ENCODE data around the gene TOP2A. TPM values are rescaled to one million over a fixed set of nuclear protein-coding genes. Genes with fewer than 3 reads are reported as not detected.
A peak's percentile ranks its signal among the peaks of the same experiment; 100 is the strongest.

TOP2A gene
- total and polyA plus RNA-seq, 2 donors (not counting 1 experiment from before 2014, with no cell fraction given), result 39.2 to 41.6 TPM

DNA sequence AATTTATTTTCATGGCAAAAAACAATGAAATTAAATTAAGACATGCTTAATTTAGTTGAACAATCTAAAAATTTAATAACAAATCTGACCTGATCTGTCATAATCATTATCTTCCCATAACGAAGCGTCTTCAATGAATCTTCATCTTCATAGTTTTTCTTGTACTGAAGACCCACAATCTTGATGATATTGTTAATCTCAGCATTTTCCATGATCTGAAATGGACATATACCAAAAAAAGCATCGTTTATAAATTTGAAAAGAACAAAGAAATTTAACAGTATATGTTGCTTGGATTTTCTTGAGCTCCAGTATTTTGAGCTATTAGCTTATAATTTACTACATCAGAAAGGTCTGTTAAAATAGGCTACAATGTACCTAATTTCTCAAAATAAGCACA is 10.2 kb downstream of the TOP2A start:
- Histone ChIP-seq H3K27me3 (ENCODE audit: control insufficient read depth, insufficient read depth, low read length) (no peaks in the 10 kb centered on the region), H3K27ac (ENCODE audit: insufficient read depth, low read length) (no peak overlapping the region), H3K36me3 (ENCODE audit: control insufficient read depth, insufficient read depth, low read length) (peaks cover 5% of the 10 kb centered on the region), H3K79me2 (ENCODE audit: control insufficient read depth, insufficient read depth, low read length) (no peaks in the 10 kb centered on the region), H4K20me1 (ENCODE audit: control insufficient read depth, extremely low read depth, insufficient read depth, low read length) (no peaks in the 10 kb centered on the region), H3K9me3 (ENCODE audit: control insufficient read depth, insufficient read depth, low read depth, low read length) (no peaks in the 10 kb centered on the region), H3K4me3 (replicated peaks in 1 of 4; ENCODE audit: control extremely low read depth in 1 of 4, insufficient read depth in 1 of 4, low read depth in 3 of 4, low read length in 4 of 4) (no peak overlapping the region), H3K4me2 (ENCODE audit: extremely low read depth, insufficient read depth, low read length) (no peak overlapping the region), H2AFZ (ENCODE audit: low read length) (no peak overlapping the region), H3K9ac (ENCODE audit: insufficient read depth, low read length) (no peak overlapping the region), H3K4me1 (ENCODE audit: control insufficient read depth, extremely low read depth, insufficient read depth, low read length) (no peaks in the 10 kb centered on the region)
- no peak for TF ChIP-seq EZH2 (IDR thresholded peaks at IDR 0.05; ENCODE audit: low read length, missing control alignments)
- TF ChIP-seq, protein P1, sequence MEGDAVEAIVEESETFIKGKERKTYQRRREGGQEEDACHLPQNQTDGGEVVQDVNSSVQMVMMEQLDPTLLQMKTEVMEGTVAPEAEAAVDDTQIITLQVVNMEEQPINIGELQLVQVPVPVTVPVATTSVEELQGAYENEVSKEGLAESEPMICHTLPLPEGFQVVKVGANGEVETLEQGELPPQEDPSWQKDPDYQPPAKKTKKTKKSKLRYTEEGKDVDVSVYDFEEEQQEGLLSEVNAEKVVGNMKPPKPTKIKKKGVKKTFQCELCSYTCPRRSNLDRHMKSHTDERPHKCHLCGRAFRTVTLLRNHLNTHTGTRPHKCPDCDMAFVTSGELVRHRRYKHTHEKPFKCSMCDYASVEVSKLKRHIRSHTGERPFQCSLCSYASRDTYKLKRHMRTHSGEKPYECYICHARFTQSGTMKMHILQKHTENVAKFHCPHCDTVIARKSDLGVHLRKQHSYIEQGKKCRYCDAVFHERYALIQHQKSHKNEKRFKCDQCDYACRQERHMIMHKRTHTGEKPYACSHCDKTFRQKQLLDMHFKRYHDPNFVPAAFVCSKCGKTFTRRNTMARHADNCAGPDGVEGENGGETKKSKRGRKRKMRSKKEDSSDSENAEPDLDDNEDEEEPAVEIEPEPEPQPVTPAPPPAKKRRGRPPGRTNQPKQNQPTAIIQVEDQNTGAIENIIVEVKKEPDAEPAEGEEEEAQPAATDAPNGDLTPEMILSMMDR (conservative IDR thresholded peaks at IDR 0.05 in 1 of 2, IDR thresholded peaks at IDR 0.05 in 1 of 2; ENCODE audit: low read depth in 1 of 2, low read length in 2 of 2), result no peak
- no peak for DNase-seq (ENCODE audit: low read depth in 2 of 2)

DNA sequence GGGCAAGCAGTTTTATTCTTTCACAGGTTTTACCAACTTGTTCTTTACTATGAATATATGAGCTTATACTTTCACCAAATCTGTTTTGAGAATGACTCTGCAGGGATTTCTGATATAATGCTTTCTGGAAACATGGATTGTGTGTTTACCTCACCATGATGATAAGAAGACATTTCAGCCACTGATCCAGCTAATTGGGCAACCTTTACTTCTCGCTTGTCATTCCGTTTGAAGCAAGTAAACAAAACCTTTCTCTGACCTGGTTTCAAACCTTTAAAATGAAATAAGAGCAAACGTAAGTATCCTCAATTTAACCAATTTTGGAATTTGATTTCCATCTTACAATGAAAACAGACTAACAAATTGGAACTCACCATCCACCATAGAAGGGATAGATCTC is 13.7 kb downstream of the TOP2A start:
- Histone ChIP-seq H3K4me2 (ENCODE audit: extremely low read depth, insufficient read depth, low read length) (no peak overlapping the region), H3K9ac (ENCODE audit: insufficient read depth, low read length) (no peak overlapping the region), H3K27me3 (ENCODE audit: control insufficient read depth, insufficient read depth, low read length) (no peaks in the 10 kb centered on the region), H3K9me3 (ENCODE audit: control insufficient read depth, insufficient read depth, low read depth, low read length) (no peaks in the 10 kb centered on the region), H3K79me2 (ENCODE audit: control insufficient read depth, insufficient read depth, low read length) (no peaks in the 10 kb centered on the region), H3K4me1 (ENCODE audit: control insufficient read depth, extremely low read depth, insufficient read depth, low read length) (no peaks in the 10 kb centered on the region), H3K4me3 (replicated peaks in 1 of 4; ENCODE audit: control extremely low read depth in 1 of 4, insufficient read depth in 1 of 4, low read depth in 3 of 4, low read length in 4 of 4) (no peak overlapping the region), H3K36me3 (ENCODE audit: control insufficient read depth, insufficient read depth, low read length) (peaks cover 7% of the 10 kb centered on the region), H4K20me1 (ENCODE audit: control insufficient read depth, extremely low read depth, insufficient read depth, low read length) (no peaks in the 10 kb centered on the region), H3K27ac (ENCODE audit: insufficient read depth, low read length) (no peak overlapping the region), H2AFZ (ENCODE audit: low read length) (peak overlapping the region; percentile 21)
- TF ChIP-seq, protein P1 (conservative IDR thresholded peaks at IDR 0.05 in 1 of 2, IDR thresholded peaks at IDR 0.05 in 1 of 2; ENCODE audit: low read depth in 1 of 2, low read length in 2 of 2), result no peak
- no peak for TF ChIP-seq EZH2 (IDR thresholded peaks at IDR 0.05; ENCODE audit: low read length, missing control alignments)
- no peak for DNase-seq (ENCODE audit: low read depth in 2 of 2)

DNA sequence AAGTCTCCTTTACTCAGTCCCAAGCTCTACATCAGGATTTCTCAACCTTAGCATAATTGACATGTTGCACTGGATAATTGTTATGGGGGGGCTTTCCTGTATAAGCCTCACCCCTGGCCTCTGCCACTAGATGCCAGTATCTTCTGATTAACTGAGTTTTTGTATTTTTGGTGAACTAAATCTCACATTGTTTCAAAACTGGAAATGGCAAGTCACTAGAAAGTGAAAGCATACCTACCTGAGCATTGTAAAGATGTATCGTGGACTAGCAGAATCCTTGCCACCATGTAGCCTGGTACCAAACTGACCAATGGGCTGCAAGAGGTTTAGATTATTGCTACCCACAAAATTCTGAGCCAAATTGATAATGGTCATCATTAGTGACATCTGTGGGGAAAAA is 15.0 kb downstream of the TOP2A start:
- Histone ChIP-seq H3K4me3 (replicated peaks in 1 of 4; ENCODE audit: control extremely low read depth in 1 of 4, insufficient read depth in 1 of 4, low read depth in 3 of 4, low read length in 4 of 4) (no peak overlapping the region), H3K9ac (ENCODE audit: insufficient read depth, low read length) (no peak overlapping the region), H3K27me3 (ENCODE audit: control insufficient read depth, insufficient read depth, low read length) (no peaks in the 10 kb centered on the region), H3K36me3 (ENCODE audit: control insufficient read depth, insufficient read depth, low read length) (peaks cover 7% of the 10 kb centered on the region), H4K20me1 (ENCODE audit: control insufficient read depth, extremely low read depth, insufficient read depth, low read length) (no peaks in the 10 kb centered on the region), H3K4me2 (ENCODE audit: extremely low read depth, insufficient read depth, low read length) (peak overlapping the region; percentile 4), H3K9me3 (ENCODE audit: control insufficient read depth, insufficient read depth, low read depth, low read length) (no peaks in the 10 kb centered on the region), H3K79me2 (ENCODE audit: control insufficient read depth, insufficient read depth, low read length) (no peaks in the 10 kb centered on the region), H3K4me1 (ENCODE audit: control insufficient read depth, extremely low read depth, insufficient read depth, low read length) (no peaks in the 10 kb centered on the region), H3K27ac (ENCODE audit: insufficient read depth, low read length) (no peak overlapping the region), H2AFZ (ENCODE audit: low read length) (peak overlapping the region; percentile 58)
- no peak for DNase-seq (ENCODE audit: low read depth in 2 of 2)
- TF ChIP-seq, protein P1 (conservative IDR thresholded peaks at IDR 0.05 in 1 of 2, IDR thresholded peaks at IDR 0.05 in 1 of 2; ENCODE audit: low read depth in 1 of 2, low read length in 2 of 2), result no peak
- TF ChIP-seq EZH2 (IDR thresholded peaks at IDR 0.05; ENCODE audit: low read length, missing control alignments), result no peak
